NT2/D1 (cell line): ENCODE measurements around the gene U2AF1L4.

ENCODE experiments used
- DNase-seq: peaks from one replicate; pipeline ENCODE4 v3.0.0-alpha.2; 2011; ENCODE audit warnings: low read depth, low spot score
- H3K27me3 ChIP-seq: 2 replicates; pipeline ENCODE4 v1.6.0; 2011; ENCODE audit warnings: mild to moderate bottlenecking; ENCODE audit not compliant: insufficient read length, insufficient read depth
- H3K36me3 ChIP-seq: 2 replicates; pipeline ENCODE4 v1.6.1; 2011; ENCODE audit warnings: mild to moderate bottlenecking, low read length, mixed read lengths; ENCODE audit not compliant: insufficient read depth, insufficient read length
- H3K4me1 ChIP-seq: 2 replicates; pipeline ENCODE4 v1.5.1; 2011; ENCODE audit not compliant: insufficient read depth, insufficient read length
- H3K4me3 ChIP-seq: 2 replicates; pipeline ENCODE4 v1.5.1; 2011; ENCODE audit warnings: low read depth; ENCODE audit not compliant: insufficient read length
- H3K9ac ChIP-seq: 2 replicates; pipeline ENCODE4 v1.6.0; 2011; ENCODE audit warnings: low read depth; ENCODE audit not compliant: insufficient read length
- H3K9me3 ChIP-seq: 2 replicates; pipeline ENCODE4 v1.5.1; 2011; ENCODE audit warnings: mild to moderate bottlenecking, low read length; ENCODE audit not compliant: insufficient read depth
- SUZ12 ChIP-seq: IDR thresholded peaks from 2 replicates; pipeline ENCODE4 v1.6.1; 2011; ENCODE audit not compliant: insufficient read length, insufficient read depth; ENCODE audit errors: extremely low read depth
- YY1 ChIP-seq: IDR thresholded peaks from 2 replicates; pipeline ENCODE4 v1.6.1; 2011; ENCODE audit not compliant: insufficient read length, insufficient read depth
- ZNF274 ChIP-seq: IDR thresholded peaks from 2 replicates; pipeline ENCODE4 v1.6.1; 2011; ENCODE audit warnings: mild to moderate bottlenecking, low read depth, low read length

The U2AF1L4 gene

DNA sequence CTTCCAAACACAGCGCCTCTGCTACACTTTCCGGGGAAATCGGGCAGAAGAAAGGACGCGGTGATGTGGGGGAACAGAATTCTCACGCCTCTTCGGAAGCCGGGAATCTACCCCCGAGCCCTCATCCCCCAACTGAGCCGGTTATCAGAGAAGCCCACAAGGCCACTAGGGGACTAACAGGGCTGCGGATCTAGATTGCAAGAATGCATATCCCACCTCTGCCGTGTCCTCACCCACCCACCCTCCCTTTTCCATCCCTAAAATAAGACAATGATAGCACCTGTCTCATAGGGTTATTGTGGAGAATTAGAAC lies 4.1 kb downstream of the U2AF1L4 start:
- Histone ChIP-seq H3K9ac (peak overlapping the region; percentile 74), H3K9me3 (no peaks in the 10 kb centered on the region), H3K27me3 (no peaks in the 10 kb centered on the region), H3K4me3 (peak overlapping the region; percentile 26), H3K4me1 (peaks cover 9% of the 10 kb centered on the region), H3K36me3 (peaks cover 48% of the 10 kb centered on the region)
- TF ChIP-seq YY1: no peak
- no peak for TF ChIP-seq SUZ12
- TF ChIP-seq ZNF274: no peak
- no peak for DNase-seq

DNA sequence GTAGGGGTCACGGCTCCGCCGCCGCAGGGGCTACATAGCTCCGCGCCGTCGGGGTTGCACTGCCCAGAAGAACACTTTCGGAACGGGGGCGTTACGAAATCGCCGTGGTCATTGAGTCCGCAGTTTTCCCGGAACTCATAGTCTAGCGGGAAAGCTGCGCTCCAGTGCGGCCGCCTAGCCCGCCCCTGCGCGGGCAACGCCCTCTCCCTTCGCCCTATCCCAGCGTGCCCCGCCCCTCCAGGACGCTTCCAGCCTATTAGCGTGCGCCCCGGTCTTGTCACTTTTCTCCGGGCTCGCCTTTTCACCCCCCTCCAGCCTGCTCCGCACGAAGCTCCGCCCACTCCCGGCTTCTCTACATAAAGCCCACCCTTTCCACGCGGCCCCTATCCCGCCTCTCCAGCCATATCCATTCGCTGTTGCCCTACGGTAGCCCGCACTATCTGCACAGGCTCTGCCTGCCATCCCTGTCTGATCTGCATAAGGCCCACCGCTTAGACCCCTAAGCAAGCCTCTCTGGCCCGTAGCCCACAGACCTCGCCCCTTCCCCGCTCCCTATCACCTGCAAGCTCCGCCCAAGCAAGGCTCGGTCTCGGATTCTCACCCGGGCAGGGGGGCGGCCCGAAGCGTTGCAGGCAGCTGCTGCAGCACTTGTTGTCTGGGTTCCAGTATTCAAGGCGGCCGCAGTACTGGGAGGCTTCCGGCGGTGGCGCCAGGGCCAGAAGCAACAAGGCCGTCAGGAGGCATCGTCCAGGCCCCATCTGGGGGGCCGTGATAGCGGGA lies 4.6 kb downstream of the U2AF1L4 start:
- H3K9ac ChIP-seq: peak overlapping the region; percentile 74
- peak overlapping the region; percentile 53 for H3K4me3 ChIP-seq
- peaks cover 9% of the 10 kb centered on the region for H3K4me1 ChIP-seq
- TF ChIP-seq ZNF274: no peak
- no peak for TF ChIP-seq YY1
- TF ChIP-seq SUZ12: no peak
- DNase-seq: peak; percentile 89
- H3K27me3 ChIP-seq: no peaks in the 10 kb centered on the region
- H3K36me3 ChIP-seq: peaks cover 51% of the 10 kb centered on the region
- H3K9me3 ChIP-seq: no peaks in the 10 kb centered on the region

DNA sequence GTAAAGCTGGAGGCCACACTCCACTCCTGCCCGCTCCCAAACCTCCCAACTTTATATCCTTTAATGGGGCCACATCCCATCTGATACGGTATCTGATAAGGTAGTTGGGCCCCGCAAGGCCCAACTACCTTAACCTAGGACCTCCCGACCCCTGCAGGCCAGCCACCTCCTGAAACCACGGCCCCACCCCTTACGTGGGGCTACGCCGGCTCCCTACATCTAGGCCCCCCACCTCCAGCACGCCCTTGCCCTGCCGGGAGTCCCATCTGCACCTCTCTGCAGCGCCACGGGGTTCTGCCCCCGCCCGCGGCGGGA lies 5.2 kb downstream of the U2AF1L4 start:
- no peaks in the 10 kb centered on the region for H3K27me3 ChIP-seq
- peak overlapping the region; percentile 53 for H3K4me3 ChIP-seq
- H3K9me3 ChIP-seq: no peaks in the 10 kb centered on the region
- no peak for DNase-seq
- peak overlapping the region; percentile 68 for H3K9ac ChIP-seq
- TF ChIP-seq SUZ12 (no peak), ZNF274 (no peak)
- H3K36me3 ChIP-seq: peaks cover 56% of the 10 kb centered on the region
- H3K4me1 ChIP-seq: peaks cover 9% of the 10 kb centered on the region

DNA sequence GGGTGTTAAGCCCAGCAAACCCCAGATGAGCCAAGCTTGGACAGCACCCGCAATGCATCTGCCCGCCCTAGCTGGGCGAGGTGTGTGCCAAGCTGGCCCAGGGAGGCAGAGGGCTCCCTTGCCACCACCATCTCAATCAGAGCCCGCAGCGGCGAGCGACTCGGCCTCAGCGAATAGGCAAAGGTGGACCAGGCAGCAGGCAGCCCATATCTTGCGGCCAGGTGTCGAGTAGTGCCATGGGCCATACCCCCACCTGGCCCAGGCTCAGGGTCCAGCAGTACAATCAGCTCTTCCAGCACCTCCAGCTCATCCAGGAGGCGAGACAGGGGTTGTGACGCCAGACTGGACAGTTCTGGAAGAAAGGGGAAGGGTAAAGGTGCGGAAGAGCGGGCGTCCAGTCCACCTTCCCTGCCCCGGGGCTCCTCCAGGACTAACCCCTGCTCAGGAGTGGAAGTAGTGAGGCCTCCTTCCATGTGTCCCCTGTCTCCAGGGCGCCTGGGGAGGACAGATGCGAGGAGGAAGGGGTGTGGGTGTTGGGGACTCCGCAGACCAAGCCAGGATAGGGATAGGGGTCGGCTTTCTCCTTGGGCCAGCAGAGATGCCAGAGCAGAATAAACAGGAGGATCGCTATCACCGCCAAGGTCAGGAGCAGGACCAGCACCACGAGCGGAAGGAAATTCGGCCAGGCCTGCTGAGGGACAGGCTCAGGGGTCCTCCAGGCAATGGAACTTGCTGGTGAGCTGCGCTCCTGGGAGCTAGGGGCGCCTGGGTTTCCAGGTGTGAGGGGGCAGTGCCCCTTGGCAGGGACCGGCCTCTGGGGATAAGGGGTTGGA lies 5.7 kb downstream of the U2AF1L4 start:
- no peaks in the 10 kb centered on the region for H3K27me3 ChIP-seq
- H3K9ac ChIP-seq: peak overlapping the region; percentile 68
- TF ChIP-seq SUZ12: no peak
- no peak for TF ChIP-seq YY1
- TF ChIP-seq ZNF274: no peak
- peaks cover 62% of the 10 kb centered on the region for H3K36me3 ChIP-seq
- H3K4me1 ChIP-seq: peaks cover 9% of the 10 kb centered on the region
- H3K4me3 ChIP-seq: peak overlapping the region; percentile 53
- H3K9me3 ChIP-seq: no peaks in the 10 kb centered on the region
- no peak for DNase-seq

DNA sequence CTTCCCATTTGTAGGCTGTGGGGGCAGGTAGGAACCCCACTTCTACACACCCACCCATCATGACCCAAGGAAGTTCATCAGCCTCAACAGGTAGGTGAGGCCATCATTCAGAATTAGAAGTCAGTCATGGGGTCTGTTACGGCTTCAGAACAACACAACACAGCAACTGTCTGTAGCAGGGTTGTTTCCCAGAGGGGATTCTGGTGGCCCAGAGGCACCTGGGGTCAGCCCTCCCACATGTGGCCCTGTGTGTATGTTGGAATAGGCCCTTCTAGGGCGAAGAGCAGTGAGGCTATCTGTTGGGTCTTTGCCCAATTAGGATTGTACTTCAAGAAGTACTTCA lies 6.4 kb downstream of the U2AF1L4 start:
- peaks cover 6% of the 10 kb centered on the region for H3K4me1 ChIP-seq
- peaks cover 65% of the 10 kb centered on the region for H3K36me3 ChIP-seq
- H3K9me3 ChIP-seq: no peaks in the 10 kb centered on the region
- no peak overlapping the region for H3K9ac ChIP-seq
- H3K27me3 ChIP-seq: no peaks in the 10 kb centered on the region
- no peak overlapping the region for H3K4me3 ChIP-seq
- DNase-seq: no peak
- TF ChIP-seq ZNF274 (no peak), SUZ12 (no peak)

DNA sequence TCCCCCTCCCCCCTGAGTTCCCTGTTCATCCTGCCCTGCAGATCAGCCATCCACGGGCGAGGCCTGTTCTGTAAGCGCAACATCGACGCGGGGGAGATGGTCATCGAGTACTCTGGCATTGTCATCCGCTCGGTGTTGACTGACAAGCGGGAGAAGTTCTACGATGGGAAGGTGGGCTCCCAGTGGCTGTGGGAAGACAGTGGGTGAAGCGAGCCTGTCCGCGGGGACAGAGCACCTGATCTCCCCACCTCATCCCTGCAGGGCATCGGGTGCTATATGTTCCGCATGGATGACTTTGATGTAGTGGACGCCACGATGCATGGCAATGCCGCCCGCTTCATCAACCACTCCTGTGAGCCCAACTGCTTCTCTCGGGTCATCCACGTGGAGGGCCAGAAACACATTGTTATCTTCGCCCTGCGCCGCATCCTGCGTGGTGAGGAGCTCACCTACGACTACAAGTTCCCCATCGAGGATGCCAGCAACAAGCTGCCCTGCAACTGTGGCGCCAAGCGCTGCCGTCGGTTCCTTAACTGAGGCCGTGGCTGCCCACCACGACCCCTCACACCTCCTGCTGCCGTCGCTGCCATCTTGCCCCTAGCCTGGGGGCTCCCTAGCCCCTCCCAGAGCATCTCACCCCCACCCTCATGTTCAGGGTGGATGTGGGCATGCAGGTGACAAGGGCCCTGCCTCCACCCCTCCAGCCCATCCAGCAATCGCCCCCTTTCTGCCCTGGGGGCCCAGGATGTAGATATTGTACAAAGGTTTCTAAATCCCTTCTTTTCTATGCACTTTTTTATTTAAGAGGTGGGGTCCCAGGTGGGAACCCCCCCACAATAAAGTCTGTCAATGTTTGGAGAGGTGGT lies 7.0 kb downstream of the U2AF1L4 start:
- Histone ChIP-seq H3K36me3 (peaks cover 70% of the 10 kb centered on the region), H3K9ac (no peak overlapping the region), H3K9me3 (no peaks in the 10 kb centered on the region), H3K27me3 (no peaks in the 10 kb centered on the region), H3K4me1 (peaks cover 6% of the 10 kb centered on the region), H3K4me3 (no peak overlapping the region)
- no peak for TF ChIP-seq YY1
- TF ChIP-seq SUZ12: no peak
- no peak for TF ChIP-seq ZNF274
- no peak for DNase-seq
